Activated CD4-positive, alpha-beta T cell treated with anti-CD3 and anti-CD28 coated beads, Interleukin-2, amount 50 U/mL, for 16 hours (primary cell): ENCODE measurements around the gene ZNF428.
A peak's percentile ranks its signal among the peaks of the same experiment; 100 is the strongest.
"Not testable (repeated sequence)": the region's sequence is repeated elsewhere in the genome, so short reads cannot be mapped to it uniquely, and the experiment has no call there.

Source experiments
- DNase-seq: peaks from one replicate; pipeline ENCODE4 v3.0.0-alpha.2; 2020

Gene ZNF428, protein sequence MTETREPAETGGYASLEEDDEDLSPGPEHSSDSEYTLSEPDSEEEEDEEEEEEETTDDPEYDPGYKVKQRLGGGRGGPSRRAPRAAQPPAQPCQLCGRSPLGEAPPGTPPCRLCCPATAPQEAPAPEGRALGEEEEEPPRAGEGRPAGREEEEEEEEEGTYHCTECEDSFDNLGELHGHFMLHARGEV

GRCh38 chr19:43619262-43620060 is at the start of gene ZNF428:
ZNF428 (minus strand) TSS chr19:43619629; CDS start chr19:43614304, 5,325 bp downstream.
- peak; percentile 92 for DNase-seq

- DNase-seq: peak; percentile 98
Measured at GRCh38 chr19:43668406-43669109, 49.1 kb upstream of the ZNF428 start.

DNA sequence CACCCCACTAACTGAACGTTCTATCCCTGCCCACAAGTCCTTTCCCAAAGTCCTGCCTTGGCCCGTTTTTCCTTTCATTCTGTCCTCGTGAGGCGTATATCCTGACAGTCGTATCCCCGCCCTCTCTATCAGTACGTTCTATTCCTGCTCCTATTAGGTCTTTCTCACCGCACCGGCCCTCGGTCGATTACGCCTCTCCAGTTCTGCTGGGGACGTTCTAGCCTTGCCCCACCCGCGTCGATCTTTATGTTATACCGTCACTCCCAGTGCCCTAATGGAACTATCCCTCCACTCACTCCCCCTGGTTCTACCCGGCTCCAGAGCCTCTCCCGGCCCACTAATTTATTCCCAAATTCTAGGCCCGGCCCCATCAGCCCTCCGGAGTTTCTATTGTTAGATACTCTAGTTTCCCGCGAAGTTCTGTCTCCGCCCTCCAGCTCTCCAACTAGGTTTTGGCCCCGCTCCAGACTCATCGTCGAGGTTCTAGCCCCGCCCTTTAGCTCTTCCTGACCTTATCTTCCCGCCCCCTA is 48.5 kb upstream of the ZNF428 start:
- DNase-seq: no peak

DNA sequence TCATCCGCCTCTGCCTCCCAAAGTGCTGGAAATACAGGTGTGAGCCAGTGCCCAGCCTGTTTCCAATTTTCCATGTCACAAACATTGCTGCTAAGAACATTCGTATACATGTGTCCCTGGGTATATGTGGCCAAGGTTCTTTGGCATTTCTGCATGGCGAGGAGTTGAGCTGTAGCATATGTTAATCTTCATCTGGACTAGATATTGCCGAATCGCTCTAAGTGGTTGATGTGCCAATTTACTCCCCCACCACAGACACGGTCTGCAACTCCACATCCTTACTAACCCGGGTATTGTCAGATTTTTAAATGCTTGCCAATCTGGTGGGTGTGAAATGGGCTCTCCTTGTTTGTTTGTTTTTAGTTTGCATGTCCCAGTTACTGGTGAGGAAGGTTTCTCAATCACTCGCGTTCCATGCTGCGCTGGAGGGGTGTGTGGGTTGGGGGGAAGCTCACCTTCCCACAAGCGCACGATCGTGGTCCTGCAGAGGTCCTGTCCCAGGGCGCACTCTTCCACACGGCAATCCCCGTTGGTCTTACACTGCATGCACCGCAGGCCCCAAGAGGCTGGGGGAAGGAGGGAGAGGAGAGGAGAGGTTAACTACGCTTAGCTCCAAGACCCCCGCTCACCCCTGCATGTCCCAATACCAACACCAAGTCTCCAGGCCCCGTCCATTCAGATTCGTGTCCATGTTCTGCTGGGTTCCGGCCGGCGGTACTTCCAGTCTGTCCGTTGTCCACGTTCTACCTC is 47.9 kb upstream of the ZNF428 start:
- no peak for DNase-seq

GRCh38 chr19:43664018-43664417 is 44.6 kb upstream of the ZNF428 start:
- peak; percentile 55 for DNase-seq

GRCh38 chr19:43662487-43662886 is 43.1 kb upstream of the ZNF428 start:
- no peak for DNase-seq

DNA sequence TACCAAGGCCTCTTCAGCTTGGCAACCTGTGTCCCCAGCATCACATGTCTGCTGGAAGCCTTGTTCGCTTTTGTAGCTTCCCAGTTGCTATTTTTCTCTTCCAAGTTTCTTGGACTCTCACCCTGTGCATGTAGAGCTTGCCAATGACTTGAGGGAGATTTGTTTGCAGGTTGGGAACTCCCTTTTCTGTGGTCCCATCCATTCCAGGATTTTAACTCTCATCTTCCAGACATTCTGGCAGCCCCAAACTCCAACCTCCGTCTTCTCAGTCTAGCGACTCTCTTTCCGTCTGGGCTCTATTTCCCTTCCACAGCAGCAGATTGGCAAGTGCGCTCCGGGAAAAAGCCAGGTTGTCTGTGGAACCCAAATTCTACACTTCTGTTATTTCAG is 41.5 kb upstream of the ZNF428 start:
- no peak for DNase-seq

DNA sequence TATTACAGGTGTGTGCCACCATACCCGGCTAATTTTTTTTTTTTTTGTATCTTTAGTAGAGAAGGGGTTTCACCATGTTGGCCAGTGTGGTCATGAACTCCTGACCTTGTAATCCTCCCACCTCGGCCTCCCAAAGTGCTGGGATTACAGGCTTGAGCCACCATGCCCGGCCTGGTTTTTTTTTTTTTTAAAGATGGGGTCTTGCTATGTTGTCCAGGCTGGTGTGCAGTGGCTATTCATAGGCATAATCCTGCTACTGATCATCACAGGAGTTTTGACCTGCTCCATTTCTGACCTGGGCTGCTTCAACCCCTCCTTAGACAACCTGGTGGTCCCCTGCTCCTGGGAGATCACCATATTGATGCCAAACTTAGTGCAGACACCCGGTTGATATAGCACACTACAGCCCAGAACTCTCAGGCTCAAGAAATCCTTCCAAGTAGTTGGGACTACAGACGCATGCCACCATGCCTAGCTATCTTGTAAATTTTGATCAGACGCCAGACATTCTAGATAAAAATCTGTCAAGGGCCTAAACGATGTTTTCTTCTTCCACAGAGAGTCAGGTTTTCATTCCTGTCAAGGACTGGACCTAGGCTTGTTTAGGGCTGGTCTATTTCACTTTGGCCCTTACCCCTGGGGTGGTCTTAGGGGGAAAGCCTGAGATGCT is 41.0 kb upstream of the ZNF428 start:
- no peak for DNase-seq

DNA sequence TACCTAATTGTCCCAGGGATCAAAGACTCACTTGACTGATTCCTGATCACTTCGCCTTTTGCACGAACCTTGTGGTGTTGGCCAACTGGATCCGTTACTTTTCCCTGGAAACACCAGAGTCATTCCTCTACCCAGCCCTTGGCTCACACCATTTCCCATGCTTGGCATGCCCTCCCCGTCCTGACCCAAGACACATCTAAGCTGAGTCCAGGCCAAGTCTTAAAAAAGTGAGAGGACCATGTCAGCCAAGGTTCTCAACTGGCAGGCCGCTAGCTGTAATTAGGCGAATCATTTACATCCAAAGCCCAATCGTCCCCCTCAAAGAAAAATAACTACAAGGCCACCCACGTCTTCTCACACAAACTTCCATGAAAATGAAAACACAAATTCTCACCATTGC is 39.1 kb upstream of the ZNF428 start:
- DNase-seq: no peak

DNA sequence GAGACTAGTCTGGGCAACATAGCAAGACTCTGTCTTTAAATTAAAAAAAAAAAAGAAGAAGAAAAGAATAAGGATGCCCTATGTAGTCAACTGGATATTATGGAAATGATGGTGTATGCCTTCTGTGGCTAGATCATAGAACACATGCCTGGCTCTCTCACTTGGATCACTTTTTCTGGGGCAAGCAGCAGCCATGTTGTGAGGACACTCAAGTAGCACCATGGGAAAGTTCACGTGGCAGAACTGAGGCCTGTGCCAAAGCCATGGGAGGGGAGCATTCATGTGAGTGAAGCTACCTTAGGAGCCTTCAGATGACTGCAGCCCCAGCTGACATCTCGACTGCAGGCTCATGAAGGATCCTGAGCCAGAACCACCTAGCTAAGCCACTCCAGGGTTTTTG is 38.6 kb upstream of the ZNF428 start:
- no peak for DNase-seq

GRCh38 chr19:43656436-43656835 is 37.0 kb upstream of the ZNF428 start:
- no peak for DNase-seq

DNA sequence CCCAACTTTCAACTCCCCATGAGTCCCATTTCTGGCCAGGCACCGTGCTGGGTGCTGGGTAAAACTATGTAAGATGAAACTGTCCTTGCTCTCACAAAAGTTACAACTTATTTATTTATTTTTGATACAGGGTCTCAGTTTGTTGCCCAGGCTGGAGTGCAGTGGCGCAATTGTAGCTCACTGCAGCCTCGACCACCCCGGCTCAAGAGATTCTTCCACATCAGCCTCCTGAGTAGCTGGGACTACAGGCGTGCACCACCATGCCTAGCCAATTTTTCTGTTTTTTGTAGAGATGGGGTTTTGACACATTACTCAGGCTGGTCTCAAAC is 33.1 kb upstream of the ZNF428 start:
- no peak for DNase-seq

GRCh38 chr19:43651758-43652545 is 32.5 kb upstream of the ZNF428 start:
- DNase-seq: peak; percentile 51

DNA sequence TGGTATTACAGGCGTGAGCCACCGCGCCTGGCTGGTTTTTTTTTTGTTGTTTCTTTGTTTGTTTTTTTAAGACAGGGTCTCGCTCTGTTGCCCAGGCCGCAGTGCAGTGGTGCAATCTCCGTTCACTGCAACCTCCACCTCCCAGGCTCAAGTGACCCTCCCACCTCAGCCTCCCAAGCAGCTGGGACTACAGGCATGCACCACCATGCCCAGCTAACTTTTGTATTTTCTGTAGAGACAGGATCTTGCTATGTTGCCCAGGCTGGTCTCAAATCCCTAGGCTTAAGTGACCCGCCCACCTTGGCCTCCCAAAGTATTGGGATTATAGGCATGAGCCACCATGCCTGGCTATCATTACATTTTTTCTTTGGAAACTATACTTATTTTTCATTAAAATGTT is 30.8 kb upstream of the ZNF428 start:
- DNase-seq: not testable (repeated sequence)

GRCh38 chr19:43649514-43649913 is 30.1 kb upstream of the ZNF428 start:
- DNase-seq: no peak

GRCh38 chr19:43648633-43649032 is 29.2 kb upstream of the ZNF428 start:
- no peak for DNase-seq

GRCh38 chr19:43644181-43644580 is 24.8 kb upstream of the ZNF428 start:
- DNase-seq: no peak

GRCh38 chr19:43643326-43643725 is 23.9 kb upstream of the ZNF428 start:
- DNase-seq: no peak

DNA sequence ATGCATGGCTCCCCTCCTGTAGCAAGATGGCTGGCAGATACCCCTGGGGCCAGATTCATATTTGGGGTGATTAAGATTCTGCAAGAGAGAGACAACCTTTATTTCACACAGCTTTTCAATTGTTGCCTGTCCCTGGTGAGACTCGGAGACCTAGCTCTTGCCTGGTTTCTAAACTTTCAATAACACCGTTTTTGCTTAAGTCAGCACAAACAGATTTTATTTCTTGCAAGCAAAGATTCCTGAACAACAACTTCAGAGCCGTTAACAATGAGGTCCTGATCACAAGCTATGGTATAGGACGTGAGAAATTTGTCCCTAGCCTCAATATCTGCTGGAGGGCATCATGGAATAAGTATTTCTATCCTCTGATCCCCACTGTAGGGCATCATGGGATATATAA is 23.1 kb upstream of the ZNF428 start:
- DNase-seq: no peak

DNA sequence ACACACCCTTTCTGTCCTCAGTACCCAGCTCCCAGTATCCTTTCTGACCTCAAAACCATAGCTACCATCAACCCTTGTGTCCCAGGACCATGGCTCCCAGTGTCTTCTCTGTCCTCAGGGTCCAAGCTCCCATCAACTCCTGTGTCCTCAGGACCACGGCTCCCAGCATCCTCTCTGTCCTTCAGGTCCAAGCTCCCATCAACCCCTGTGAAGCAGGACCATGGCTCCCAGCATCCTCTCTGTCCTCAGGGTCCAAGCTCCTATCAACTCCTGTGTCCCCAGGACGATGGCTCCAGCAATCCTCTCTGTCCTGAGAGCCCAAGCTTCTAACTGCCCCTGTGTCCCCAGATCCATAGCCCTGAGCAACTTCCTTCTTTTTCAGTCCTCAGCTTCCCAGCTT is 21.9 kb upstream of the ZNF428 start:
- no peak for DNase-seq

GRCh38 chr19:43640424-43640757 is 21.0 kb upstream of the ZNF428 start:
- DNase-seq: no peak
